OCI-LY3 (cell line): ENCODE measurements around the gene ERG.

ENCODE experiments used
- H2AFZ ChIP-seq: fragments of 200-600, 300-600 bp; shearing (Covaris generic); 2 replicates; pipeline ENCODE4 v1.6.0; 2014; ENCODE audit warnings: antibody characterized with exemption, low read depth, low read length
- H3K27ac ChIP-seq: fragments of 200-600, 300-600 bp; sonication (generic); 2 replicates; pipeline ENCODE4 v1.5.1; 2014; ENCODE audit warnings: mild to moderate bottlenecking, low read length, moderate library complexity, mixed read lengths
- H3K27me3 ChIP-seq: fragments of 200-600, 300-600 bp; sonication (generic); 2 replicates; pipeline ENCODE4 v1.6.1; 2014; ENCODE audit warnings: low read depth, low read length, mixed read lengths
- H3K36me3 ChIP-seq: fragments of 200-600, 300-600 bp; sonication (generic); replicated peaks from 2 replicates; pipeline ENCODE3; 2014; ENCODE audit warnings: low read depth, low read length, mixed read lengths
- H3K4me1 ChIP-seq: fragments of 300-600, 200-600 bp; sonication (generic); 2 replicates; pipeline ENCODE4 v1.6.1; 2014; ENCODE audit warnings: low read length, mixed read lengths
- H3K4me2 ChIP-seq: fragments of 200-600, 300-600 bp; sonication (generic); 2 replicates; pipeline ENCODE4 v1.6.1; 2014; ENCODE audit warnings: low read length, mixed read lengths
- H3K4me3 ChIP-seq: fragments of 300-600, 200-600 bp; sonication (generic); 2 replicates; pipeline ENCODE4 v1.5.1; 2014; ENCODE audit warnings: antibody characterized with exemption, mild to moderate bottlenecking, low read length, moderate library complexity
- H3K79me2 ChIP-seq: fragments of 300-600, 200-600 bp; shearing (Covaris generic); 2 replicates; pipeline ENCODE4 v1.6.1; 2014; ENCODE audit warnings: mild to moderate bottlenecking, low read length, mixed read lengths
- H3K9ac ChIP-seq: fragments of 300-600, 200-600 bp; shearing (Covaris generic); 2 replicates; pipeline ENCODE4 v1.6.0; 2014; ENCODE audit warnings: mild to moderate bottlenecking, low read length, moderate library complexity
- H3K9me3 ChIP-seq: fragments of 200-600, 300-600 bp; shearing (Covaris generic); 2 replicates; pipeline ENCODE4 v1.6.1; 2014; ENCODE audit warnings: low read length, mixed read lengths; ENCODE audit not compliant: insufficient read depth
- H4K20me1 ChIP-seq: fragments of 200-600, 300-600 bp; sonication (generic); 2 replicates; pipeline ENCODE4 v1.6.1; 2016; ENCODE audit warnings: low read length, mixed read lengths; ENCODE audit not compliant: insufficient read depth
- EZH2phosphoT487 ChIP-seq: fragments of 200-600 bp; shearing (Covaris generic); IDR thresholded peaks from 2 replicates; pipeline ENCODE4 v1.6.1; 2018; ENCODE audit warnings: antibody characterized with exemption, mixed run types, low read depth
- TF ChIP-seq, protein P1 (sequence below): fragments of 200-600, 300-600 bp; sonication (generic); IDR thresholded peaks from 2 replicates; pipeline ENCODE4 v1.5.1; 2014; ENCODE audit warnings: antibody characterized with exemption, low read length, low read depth

The ERG gene

DNA sequence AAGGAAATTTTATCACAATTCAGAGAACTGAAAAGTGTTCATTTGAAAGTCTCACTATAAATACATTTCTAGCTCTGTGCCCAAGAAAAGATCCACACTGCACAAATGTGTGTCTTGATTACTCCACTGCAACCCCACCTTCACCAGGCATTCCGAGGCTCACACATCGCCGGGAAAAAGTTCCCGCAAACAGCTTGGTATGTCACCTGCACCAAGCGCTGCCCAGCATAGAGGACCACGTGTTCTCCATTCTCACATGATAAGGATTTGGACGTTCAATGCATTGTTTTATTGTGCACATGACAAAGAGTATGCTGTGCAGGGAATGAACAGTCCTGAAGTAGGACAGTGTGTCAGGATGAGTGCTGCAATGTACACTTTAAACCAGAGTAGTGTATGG lies 70.1 kb downstream of the ERG start:
- Histone ChIP-seq H3K9me3 (no peaks in the 10 kb centered on the region), H3K79me2 (no peaks in the 10 kb centered on the region), H3K4me3 (no peak overlapping the region), H2AFZ (no peak overlapping the region), H3K4me1 (no peaks in the 10 kb centered on the region), H3K4me2 (no peak overlapping the region), H3K36me3 (no peaks in the 10 kb centered on the region), H3K27ac (no peak overlapping the region), H3K27me3 (no peaks in the 10 kb centered on the region), H4K20me1 (no peaks in the 10 kb centered on the region), H3K9ac (no peak overlapping the region)
- TF ChIP-seq, protein P1, sequence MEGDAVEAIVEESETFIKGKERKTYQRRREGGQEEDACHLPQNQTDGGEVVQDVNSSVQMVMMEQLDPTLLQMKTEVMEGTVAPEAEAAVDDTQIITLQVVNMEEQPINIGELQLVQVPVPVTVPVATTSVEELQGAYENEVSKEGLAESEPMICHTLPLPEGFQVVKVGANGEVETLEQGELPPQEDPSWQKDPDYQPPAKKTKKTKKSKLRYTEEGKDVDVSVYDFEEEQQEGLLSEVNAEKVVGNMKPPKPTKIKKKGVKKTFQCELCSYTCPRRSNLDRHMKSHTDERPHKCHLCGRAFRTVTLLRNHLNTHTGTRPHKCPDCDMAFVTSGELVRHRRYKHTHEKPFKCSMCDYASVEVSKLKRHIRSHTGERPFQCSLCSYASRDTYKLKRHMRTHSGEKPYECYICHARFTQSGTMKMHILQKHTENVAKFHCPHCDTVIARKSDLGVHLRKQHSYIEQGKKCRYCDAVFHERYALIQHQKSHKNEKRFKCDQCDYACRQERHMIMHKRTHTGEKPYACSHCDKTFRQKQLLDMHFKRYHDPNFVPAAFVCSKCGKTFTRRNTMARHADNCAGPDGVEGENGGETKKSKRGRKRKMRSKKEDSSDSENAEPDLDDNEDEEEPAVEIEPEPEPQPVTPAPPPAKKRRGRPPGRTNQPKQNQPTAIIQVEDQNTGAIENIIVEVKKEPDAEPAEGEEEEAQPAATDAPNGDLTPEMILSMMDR: no peak
- no peak for TF ChIP-seq EZH2phosphoT487

- Histone ChIP-seq H2AFZ (no peak overlapping the region), H3K4me3 (no peak overlapping the region), H4K20me1 (no peaks in the 10 kb centered on the region), H3K79me2 (no peaks in the 10 kb centered on the region), H3K36me3 (no peaks in the 10 kb centered on the region), H3K27ac (no peak overlapping the region), H3K9ac (no peak overlapping the region), H3K4me1 (no peaks in the 10 kb centered on the region), H3K27me3 (no peaks in the 10 kb centered on the region), H3K9me3 (no peaks in the 10 kb centered on the region), H3K4me2 (no peak overlapping the region)
- TF ChIP-seq, protein P1: no peak
- TF ChIP-seq EZH2phosphoT487: no peak
These were observed 73.8 kb downstream of the ERG start for GRCh38 chr21:38424305-38425019.

DNA sequence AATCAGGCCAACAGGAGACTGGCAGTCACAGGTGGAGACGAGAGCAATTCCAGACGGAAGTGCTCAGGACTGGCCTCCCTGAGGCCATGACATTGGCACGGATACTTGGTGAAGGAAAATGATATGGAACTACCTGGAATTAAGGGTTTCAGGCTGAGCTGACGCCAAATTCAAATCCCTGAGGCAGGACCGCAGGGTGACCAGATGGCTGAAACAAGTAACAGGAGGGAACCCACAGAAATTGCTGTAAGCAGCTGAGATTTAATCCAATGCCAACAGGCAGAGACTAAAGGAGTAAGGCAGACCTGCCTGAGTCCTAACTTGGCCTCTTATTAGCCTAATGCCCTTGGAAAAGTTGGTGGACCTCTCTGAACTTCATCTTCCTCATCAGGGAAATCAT lies 76.2 kb downstream of the ERG start:
- Histone ChIP-seq H3K9ac (no peak overlapping the region), H3K27me3 (no peaks in the 10 kb centered on the region), H3K4me1 (no peaks in the 10 kb centered on the region), H3K9me3 (no peaks in the 10 kb centered on the region), H3K4me3 (no peak overlapping the region), H3K79me2 (no peaks in the 10 kb centered on the region), H2AFZ (no peak overlapping the region), H3K27ac (no peak overlapping the region), H4K20me1 (no peaks in the 10 kb centered on the region), H3K36me3 (no peaks in the 10 kb centered on the region), H3K4me2 (no peak overlapping the region)
- TF ChIP-seq, protein P1: no peak
- no peak for TF ChIP-seq EZH2phosphoT487

GRCh38 chr21:38420140-38420539 lies 78.1 kb downstream of the ERG start:
- Histone ChIP-seq H3K4me2 (no peak overlapping the region), H3K9ac (no peak overlapping the region), H3K9me3 (no peaks in the 10 kb centered on the region), H3K79me2 (no peaks in the 10 kb centered on the region), H3K4me1 (no peaks in the 10 kb centered on the region), H3K4me3 (no peak overlapping the region), H3K36me3 (no peaks in the 10 kb centered on the region), H4K20me1 (no peaks in the 10 kb centered on the region), H3K27ac (no peak overlapping the region), H3K27me3 (no peaks in the 10 kb centered on the region), H2AFZ (no peak overlapping the region)
- no peak for TF ChIP-seq EZH2phosphoT487
- TF ChIP-seq, protein P1: no peak
